ENCODE measurements around the gene CDH6.

GRCh38 chr5:31172881-31173280 lies 20.6 kb upstream of the CDH6 start:
- no peak for TF ChIP-seq IKZF1 (conservative IDR thresholded peaks at IDR 0.05)
- TF ChIP-seq, protein P1, sequence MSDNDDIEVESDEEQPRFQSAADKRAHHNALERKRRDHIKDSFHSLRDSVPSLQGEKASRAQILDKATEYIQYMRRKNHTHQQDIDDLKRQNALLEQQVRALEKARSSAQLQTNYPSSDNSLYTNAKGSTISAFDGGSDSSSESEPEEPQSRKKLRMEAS (IDR thresholded peaks at IDR 0.05; ENCODE audit: low read depth, low read length) = no peak
